CD4-positive, alpha-beta T cell treated with Interferon alpha-2 for 1 hour (primary cell): ENCODE results near the gene CCDC186.
"Not testable (repeated sequence)": the region's sequence is repeated elsewhere in the genome, so short reads cannot be mapped to it uniquely, and the experiment has no call there.

Experiments used
- DNase-seq, 2 donors: peaks; one replicate each; pipeline ENCODE4 v3.0.0-alpha.2; 2020 to 2022

The CCDC186 gene

DNA sequence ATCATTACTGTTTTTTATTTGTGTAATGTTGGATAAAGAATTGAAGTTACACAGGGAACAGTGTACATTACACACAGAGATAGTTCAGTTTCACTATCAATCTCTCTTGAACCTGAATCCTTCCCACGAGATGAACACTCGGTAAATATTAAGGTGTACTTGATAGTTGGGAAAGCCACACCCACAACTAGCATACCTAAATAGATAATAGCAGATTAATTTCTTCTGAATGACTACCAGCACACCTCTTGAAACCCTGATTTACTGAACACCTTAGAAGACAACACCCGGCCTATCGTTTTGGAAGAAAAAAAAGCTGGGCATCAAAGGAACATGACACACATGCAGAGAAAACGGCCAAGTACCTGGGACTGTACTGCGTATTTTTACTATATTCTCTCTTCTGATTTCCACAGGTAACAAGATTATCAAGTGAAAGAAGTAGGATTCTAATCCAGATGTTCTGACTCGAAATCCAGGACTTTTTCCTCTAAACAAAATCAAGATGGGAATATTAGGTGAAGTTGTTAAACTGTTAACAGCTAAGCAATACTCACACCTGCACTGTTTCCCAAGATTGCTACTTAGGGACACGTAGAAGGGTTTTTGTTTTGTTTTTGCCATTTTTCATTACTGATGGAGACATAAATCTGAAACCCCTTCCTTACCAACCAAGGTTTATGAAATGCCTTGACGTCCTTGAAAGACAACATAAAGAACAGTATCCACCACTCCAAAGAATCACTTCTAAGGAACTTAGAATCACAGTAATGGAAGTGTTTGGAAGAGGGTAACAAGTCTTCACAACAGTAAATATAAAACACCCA lies 1.0 kb downstream of the CCDC186 start:
- peak in 1 of 2 donors; percentile 25 for DNase-seq

DNA sequence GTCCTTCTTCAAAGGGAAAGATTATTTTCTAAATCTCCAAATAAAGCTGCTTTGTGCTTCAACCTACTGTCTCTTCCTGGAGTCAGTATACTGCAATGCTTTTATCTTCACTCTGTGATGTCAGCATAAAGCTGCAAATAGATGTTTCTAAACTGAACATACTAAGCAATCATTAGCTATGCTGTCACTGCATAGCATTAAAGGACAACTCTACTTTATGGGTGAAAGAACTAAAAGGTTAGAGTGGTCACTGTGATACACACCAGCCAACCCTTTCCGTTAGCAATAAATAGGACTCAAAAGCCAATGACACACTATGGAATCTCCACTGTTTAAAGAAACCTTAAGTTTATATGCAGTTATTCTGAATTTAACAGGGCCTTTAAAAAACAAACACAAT lies 1.8 kb downstream of the CCDC186 start:
- DNase-seq, result no peak

DNA sequence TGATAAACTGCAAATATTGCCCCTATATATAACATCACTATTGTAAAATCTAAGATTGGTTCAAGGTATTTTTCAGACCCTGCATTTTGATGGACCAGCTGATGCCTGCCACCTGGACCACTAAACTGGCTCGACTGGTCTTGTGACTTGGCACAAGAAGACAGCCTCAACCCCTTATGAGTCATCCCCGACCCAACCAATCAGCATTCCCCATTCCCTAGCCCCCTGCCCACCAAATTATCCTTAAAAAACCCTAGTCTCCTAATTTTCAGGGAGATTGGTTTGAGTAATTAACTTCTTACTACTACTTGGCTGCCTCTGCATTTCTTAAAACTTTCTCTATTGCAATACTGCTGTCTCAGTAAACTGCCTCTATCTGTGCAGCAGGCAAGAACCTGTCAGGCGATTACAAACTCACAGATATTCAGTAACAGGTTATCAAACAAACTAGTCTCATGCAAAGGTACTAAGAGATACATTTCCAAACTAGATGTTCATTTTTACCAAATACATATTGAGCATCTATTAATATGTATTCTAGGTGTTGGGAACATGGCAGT lies 5.5 kb downstream of the CCDC186 start:
- no peak for DNase-seq

DNA sequence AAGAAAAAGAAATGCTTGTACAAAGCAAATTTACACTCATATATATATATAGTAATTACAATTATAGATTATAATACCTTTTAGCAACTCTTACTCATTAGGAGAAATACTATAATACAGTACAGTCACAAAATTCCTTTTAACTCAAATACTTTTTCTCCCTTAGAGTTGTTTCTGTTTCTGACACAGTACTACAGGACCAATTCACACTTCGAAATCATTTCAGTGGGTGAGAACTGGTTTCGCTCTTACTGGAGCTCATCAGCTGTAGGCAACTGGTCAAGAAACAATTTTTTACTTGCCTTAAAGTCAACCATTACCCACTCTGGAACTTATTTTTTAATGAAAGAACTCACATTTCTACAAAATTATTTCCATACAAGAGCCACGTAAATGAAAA lies 6.0 kb downstream of the CCDC186 start:
- DNase-seq, result no peak

DNA sequence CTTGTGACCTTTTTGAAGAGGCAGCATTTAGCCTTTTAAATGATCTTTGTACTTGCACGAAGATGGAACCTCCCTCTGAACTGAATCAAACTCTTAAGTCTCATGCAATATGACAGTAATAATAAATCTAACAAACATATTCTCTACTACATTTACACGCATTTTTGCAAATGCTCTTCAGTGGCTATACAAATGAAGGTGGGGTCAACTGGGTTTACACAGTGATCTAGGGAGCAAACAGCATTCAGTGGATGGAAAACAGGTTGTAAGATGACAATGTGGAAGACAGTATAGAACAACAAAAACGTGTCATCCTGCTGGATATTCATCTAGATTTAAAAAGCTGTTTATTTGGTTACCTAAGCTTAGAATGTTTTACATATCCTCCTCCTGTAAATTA lies 7.5 kb downstream of the CCDC186 start:
- no peak for DNase-seq

DNA sequence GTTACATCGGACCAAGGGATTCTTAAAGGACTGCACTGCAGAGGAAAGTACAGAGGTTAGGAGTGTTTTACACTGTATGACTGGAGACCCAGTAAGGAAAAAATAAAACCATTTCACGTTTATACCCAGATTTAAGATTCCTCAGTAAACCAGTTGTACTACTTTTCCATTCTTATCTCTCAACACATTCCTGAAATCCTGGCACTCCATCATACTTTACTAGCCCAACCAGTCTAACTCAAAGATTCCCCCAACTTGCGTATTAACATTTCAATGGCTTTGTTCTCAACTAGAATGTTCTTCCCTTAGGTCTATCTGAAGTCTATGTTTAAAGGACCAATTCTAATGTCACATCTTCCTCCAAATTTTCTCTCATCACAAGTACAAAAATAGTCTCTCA lies 8.0 kb downstream of the CCDC186 start:
- DNase-seq, result no peak

DNA sequence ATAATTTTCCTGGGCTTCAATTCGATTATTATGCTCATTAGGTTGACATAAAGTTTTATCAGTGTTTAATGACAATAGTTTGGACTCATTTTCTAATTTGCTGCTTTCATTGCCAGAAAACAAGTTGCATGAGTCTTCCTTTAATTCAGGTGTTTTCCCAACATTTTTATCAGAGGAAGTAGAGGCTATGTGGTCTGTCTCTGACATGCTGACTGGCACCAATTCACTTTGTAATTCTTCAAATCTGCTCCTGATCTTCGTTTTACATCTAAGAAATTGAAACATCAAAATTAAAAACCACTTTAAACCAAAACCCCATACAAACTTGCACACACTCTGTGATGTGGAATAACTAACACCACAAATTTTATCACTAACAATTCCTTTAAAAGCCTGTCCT lies 10.9 kb downstream of the CCDC186 start:
- DNase-seq, result no peak

DNA sequence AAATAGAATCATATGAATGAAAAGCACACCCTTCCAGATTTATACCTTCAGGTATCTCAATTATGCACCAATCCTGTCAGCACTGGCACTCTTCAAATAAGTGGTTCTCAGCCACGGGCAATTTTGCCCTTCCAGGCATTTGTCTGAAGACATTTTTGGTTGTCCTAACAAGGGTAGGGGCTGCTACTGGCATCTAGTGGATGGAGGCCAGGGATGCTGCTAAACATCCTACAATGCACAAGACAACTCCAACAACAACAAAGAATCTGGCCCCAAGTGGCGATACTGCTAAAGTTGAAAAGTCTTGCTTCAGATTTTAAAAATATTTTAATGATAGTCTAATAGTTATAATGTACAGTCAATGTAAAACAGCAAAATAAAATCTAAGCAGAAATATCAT lies 16.1 kb downstream of the CCDC186 start:
- DNase-seq, result no peak

DNA sequence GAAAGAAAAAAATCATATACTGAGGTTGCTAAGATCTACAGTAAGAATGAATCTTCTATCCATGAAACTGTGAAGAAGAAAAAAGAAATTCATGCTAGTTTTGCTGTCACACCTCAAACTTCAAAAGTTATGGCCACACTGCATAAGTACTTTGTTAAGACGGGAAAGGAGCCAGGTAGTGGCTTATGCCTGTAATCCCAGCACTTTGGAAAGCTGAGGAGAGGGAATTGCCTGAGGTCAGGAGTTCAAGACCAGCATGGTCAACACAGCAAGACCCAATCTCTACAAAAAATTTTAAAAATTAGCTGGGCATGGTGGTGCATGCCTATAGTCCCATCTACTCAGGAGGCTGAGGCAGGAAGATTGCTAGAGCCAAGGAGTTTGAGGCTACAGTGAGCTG lies 22.1 kb downstream of the CCDC186 start:
- DNase-seq, result no peak

DNA sequence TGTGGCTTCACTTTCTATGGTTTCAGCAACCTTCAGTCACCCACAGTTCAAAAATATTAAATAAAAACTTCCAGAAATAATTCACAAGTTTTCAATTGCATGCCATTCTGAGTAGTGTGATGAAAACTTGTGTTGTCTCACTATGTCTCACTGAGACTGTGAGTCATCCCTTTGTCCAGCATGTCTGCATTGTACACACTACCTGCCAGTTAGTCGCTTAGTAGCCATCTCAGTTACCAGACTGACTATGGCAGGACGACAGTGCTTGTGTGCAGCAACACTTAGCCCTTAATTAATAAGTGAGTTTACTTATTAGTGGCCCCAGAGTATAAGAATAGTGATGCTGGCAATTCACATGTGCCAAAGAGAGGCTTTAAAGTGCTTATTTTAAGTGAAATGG lies 22.5 kb downstream of the CCDC186 start:
- DNase-seq, result no peak

DNA sequence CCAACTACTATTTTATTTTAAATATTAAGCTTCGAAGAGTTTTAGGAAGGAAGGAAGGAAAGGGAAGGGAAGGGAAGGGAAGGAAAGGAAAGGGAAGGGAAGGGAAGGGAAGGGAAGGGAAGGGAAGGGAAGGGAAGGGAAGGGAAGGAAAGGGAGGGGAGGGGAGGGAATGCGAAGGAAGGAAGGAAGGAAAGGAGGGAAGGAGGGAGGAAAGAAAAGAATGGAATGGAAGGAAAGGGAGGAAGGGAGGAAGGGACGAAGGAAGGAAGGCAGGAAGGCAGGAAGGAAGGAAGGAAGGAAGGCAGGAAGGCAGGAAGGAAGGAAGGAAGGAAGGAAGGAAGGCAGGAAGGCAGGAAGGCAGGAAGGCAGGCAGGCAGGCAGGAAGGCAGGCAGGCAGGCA lies 24.5 kb downstream of the CCDC186 start:
- not testable (repeated sequence) for DNase-seq

DNA sequence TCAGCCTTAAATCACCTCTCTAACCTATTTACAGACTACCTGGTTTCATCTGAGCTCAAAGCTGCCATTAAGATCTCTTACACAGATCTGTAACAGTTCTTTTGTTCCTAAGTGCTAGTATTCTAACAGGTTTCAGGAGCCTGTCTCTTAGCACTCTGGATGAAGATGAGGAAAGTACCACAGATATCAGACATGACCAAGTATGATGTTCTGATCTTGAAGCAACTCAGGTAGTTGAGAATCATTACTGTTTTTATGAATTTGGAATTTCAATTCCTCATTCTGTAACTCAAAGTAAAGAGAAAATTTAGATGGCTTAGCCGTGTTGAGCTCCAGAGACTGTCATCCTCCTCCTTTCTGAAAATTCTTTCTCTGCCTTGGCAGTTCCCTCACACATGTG lies 30.8 kb downstream of the CCDC186 start:
- DNase-seq, result no peak

DNA sequence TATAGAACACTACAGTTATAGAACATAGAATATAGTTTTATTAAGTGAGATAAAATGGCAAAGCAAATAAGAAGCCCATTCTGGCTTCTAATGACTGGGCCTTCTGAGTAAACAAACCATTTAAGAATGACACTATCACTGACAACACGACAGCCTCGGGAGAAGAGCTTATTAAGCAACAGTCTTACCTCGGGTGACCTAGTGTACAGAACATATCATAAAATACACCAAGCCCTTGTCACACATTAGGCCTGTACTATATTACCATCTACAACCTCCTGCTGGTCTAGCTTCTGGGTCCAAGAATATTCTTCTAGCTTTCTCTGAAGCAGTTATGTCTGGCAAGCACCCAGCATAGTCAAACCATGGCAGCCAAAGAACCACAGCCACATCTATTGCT lies 32.0 kb downstream of the CCDC186 start:
- no peak for DNase-seq

DNA sequence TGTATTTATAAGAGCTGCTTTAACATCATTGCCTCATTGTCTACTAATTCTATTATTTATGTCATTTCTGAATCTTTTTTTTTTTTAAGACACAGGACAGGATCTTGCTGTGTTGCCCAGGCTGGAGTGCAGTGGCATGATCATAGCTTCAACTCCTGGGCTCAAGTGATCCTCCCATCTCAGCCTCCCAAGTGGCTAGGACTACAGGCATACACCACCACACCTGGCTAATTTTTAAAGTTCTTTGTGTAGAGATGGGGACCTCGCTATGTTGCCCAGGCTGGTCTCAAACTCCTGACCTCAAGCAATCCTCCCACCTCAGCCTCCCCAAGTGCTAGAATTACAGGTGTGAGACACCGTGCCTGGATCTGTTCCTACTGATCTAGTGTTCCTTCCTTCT lies 33.2 kb downstream of the CCDC186 start:
- DNase-seq, result not testable (repeated sequence)

DNA sequence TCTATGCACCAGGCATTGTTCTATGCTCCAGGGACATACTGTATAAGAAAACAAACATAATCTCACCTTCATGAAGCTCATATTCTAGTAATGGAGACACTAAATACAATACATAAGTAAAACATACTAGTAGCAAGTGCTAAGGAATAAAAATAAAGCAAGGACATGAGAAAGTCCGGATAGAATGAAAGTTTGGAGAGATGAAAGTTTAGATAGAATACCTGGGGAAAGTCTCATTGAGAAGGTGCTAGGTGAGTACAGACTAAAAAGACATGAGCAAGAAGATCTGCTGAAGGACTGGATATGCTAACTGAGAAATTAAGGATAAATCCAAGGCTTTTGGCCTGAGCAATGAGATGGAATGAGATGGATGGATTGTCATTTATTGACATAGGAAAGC lies 34.0 kb downstream of the CCDC186 start:
- no peak for DNase-seq

DNA sequence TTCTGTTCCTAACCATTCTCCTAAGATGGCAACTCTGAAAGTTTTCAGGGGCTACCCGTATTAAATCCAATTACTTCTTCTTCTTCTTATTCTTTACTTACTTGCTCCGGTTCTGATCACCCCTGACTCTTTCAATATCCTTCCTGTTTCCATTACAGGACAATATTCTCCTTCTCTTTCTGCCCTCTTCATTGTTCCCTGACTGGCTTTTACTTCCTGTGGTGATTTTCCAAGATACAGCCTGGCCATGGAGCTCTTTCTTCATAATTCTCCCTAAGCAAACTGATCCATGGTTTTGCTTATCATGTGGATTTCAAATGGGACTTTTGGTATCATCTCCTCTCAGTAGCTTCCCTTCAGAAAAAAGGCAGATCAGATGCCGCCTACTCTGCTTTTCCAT lies 35.4 kb downstream of the CCDC186 start:
- DNase-seq, result no peak

DNA sequence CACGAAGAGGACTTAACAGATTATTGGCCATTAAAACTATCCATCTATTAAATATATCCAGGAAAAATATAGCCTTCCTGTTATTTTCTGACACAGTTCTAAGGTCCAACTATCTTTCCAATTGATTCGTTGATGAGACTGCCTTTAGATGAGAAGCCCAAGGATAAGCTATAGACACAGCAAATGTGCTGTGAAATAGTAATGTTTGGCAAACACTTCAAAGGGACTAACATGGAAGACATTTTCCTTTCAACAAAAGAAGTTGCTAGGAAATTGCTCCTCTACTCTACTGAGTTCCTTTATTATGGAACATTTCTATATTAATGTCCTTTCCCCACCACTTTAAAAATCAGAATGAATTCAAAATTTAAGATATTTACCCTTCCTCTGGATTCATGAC lies 38.5 kb downstream of the CCDC186 start:
- no peak for DNase-seq

DNA sequence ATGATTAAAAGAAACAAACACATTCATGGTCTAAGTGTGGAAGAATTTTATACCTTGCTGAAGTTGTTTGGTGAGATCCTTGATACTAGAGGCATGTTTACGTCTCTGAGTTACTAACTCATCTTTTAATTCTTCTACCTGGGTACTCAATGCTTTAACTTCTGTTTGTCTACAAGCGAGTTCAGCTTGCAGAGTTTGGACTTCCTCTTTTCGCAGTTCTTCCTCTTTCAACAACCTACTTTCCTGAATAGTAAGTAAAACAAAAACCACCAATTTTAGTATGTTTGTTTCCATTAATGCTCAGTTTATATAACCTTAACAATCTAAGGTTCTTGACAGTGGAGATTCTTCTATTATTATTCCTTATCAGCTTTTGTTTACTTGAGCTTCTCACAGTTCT lies 42.9 kb downstream of the CCDC186 start:
- DNase-seq, result no peak

DNA sequence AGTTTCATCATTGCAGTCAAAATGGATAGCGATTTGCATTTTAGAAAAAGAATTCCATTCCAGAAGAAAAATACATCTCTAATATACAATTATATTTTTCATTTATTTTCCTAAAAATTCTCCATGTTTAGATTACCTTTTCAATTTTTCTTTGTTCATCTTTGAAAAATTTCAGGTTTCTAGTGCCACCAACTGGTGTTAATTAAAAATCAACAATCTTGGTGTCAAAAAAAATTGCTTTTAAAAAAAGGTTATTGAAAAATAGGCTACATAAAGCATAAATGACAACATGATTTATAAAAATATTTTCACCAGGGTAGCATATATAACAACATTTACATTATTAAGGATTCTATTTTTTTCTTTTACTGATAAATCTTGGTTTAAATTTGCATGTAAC lies 53.0 kb downstream of the CCDC186 start:
- no peak for DNase-seq

DNA sequence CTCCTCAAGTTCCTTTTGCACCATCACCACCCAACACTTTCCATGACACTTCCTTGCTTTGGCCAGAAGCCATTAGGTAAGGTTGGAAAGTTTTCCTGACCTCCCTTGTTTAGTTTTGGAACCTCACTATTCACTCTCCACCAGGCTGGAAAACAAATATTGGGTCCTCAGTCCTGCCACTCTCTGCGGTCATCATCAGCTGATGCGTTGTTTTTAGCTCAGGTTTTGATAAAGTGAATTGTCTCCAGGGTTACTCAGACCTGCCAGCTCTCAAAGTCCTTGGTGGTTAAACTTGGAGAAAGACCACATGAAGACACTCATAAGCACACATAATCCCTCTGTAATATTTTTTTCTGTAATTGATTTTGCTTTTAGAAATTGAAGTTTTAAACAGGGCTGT lies 55.5 kb downstream of the CCDC186 start:
- no peak for DNase-seq

DNA sequence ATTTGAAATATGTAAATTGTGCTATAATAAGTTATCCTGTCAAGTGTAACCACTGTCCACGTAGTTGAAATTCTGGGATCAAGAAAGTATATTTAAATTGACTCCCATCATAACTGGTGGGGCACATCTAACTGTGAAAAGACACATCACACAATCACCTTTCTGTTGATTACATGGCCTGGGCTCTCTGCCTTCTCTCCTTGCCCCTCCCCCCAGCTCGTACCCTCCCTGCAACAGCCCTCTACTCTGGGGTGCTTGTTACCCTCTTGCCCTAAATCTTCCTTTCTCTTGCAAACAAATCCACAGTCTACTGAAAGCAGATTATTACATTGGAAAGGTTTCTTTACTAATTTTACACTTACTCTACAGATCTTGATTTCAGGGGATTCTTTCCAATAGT lies 56.3 kb downstream of the CCDC186 start:
- DNase-seq, result no peak

DNA sequence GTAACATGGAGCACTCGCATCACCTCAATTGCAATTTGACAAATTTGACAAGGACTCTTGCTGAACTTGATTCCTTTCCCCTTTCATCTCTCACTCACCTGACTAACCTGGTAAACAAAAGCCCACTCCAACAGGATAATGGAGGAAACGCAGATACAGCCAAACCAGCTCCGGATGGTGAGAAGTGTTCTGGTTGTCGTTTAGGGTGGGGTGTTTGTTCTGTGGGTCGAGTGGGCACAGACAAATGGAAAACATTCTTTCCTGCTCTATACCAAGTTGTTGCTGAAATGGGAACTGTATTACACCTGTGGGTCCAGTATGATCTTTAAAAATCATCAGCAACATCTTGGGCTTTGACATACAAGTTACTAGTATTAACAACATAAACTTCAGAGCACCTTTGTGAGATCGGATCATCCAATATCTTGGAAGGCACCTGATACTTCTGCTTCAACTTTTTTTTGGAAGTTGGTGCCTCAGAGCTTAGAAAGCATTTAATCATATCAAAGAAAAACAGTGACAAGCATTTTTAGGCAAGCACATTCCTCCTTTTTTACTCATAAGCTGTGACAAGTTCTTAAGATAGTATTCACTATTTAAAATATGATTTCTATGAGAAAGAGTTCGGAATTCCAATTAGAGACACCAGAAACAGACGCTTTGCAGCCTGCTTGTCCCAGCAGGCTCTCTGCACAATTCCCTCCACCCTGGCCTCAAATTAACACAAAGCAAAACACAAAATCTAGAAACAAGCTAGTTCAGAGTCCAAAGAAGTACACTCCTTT lies 58.1 kb downstream of the CCDC186 start:
- no peak for DNase-seq

DNA sequence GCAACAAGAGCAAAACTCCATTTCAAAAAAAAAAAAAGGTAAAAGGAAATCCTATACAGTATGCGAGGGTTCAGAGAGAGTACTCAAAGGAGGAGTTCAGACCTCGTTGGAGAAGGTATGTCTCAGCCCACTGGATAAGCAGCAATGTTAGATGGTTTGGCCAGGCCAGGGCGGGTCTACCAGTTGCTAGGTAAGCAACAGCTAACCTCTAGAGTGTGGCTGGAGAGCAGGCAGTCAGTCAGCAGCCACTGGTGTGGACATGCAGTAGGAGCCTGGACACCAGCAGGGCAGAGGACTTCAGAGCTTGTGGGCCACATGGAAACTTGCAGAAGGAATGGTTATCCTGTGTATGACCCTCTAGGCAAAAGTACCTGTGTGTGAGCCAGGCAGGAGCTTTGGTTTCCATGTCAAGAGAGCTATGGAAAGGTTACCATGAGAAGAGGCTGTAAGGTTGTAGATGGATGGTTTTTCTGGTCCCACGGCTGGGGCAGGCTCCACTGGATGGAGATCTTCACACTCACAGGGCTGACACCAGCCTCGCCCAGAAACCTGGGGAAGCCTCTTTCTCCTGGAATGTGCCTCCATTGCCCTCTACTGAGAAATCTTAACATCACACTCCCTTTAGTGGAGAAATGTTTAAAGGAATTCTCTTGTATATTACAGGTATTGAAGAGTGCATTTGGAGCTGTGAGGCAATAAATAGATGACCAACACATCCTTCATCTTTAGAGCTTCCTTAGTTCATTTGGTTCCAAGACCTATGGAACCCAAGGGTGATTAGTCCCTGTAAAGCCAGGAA lies 63.6 kb downstream of the CCDC186 start:
- no peak for DNase-seq
